Right lobe of liver (tissue), 4 donors: ENCODE results near the gene ADGRA1.

Experiments
- CTCF ChIP-seq, 4 donors: fragments of 200-600 bp in 3 of 4; fragments of 450-650 bp in 1 of 4; IDR thresholded peaks; one replicate each; pipeline versions ENCODE4 v1.5.1 to v1.8.0; 2016 to 2022; ENCODE audit warnings: antibody characterized with exemption in 4 of 4, mild to moderate bottlenecking in 2 of 4
- POLR2A ChIP-seq: fragments of 450-650 bp; IDR thresholded peaks from one replicate; pipeline ENCODE4 v1.6.1; 2017; ENCODE audit warnings: antibody characterized with exemption, mild to moderate bottlenecking
- donor health status: DM: no; HTN: no; CAD: no.
- donor health status: DM: no; HTN: no; CAD: no.
- donor health status: DM: no; HTN: yes; CAD: no.

GRCh38 chr10:133110133-133110532, 22.4 kb downstream of the ADGRA1 start:
- TF ChIP-seq CTCF (IDR thresholded peaks at IDR 0.05) (no peak), POLR2A (no peak)
